HG03520 (cell line): ENCODE measurements around the gene BMPR1A.

Experiments used
- ATAC-seq: cut with Tn5 transposase; IDR thresholded peaks from one replicate; pipeline ENCODE4 v1.9.1; 2021; ENCODE audit warnings: mild to moderate bottlenecking, moderate library complexity; ENCODE audit not compliant: unreplicated experiment

The BMPR1A gene

DNA sequence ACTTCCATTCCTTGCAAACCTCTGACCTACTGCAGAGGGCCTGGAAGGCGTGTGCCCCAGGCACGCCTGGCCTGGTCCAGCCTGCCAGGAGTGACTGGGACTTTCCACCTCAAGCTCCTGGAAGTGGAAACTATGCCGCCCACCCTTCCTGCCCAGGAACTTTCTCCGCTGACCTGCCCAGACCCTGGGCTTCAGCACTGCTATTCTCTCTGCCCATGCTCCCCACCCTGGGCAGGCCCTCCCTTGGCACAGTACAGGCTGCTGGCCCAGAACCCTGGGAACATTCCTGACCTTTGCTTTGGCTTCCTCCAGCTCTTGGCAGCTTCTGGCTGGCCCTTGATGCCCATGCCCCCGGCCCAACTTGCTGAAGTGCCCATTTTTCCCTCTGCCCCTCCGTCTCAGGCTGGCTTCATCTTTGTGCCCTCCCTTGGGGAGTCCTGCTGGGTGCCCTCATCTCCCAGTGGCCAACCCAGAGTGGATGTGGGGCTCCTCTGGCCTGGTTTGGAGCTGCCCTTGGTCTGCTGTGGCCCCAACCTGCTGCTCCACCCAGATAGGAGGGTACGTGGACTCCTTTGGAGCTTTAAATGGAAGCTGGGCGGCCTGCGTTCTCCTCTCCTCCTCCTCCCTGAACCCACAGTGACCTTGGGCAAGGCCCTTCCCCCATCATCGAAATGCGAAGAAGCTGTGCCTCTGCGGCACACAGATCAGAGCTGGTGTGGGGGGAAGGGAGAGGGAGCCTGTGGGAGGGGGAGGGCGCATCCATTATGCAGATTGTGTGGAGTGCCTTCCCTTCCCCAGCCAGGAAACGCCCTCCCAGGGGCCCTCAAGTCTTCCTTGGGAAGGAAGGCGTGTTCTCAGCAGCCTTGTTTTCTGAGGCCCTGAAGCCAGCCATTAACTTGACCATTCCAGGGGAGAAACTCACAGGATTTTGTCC lies 197.6 kb downstream of the BMPR1A start:
- ATAC-seq: no peak

GRCh38 chr10:86954681-86955500 lies 198.5 kb downstream of the BMPR1A start:
- no peak for ATAC-seq

DNA sequence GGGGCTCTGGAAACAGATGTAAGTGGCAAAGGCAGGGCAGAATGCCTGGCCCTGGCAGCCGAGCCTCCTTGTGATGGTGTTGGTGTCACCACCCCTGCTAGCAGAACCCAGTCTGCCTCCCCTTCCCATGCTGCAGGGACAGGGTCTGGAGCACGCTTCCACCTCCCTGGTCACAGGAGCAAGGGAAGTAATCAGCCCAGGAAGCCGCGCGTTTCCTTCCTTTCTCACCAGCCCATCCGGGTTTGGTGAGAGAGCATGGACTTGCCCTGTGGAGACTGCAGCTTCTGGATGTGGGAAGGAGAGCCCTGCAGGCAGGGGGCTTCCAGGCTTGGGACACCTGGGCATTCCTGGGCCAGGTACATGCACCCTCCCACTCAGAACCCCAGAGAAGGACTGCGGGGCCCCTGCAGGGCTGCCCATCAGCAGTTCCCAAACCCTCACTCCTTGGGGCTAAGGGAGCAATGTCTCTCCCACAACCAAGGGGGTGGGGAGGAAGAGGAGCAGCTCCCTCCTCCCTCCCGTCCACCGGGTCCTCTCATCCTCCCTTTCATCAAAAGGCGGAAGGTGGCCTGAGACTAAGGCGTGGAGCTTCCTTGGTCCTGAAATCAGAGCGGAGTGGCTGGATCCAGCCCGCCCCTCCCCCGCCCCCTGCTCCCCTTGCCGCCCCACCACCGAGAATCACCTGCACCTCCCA lies 199.2 kb downstream of the BMPR1A start:
- no peak for ATAC-seq

GRCh38 chr10:86956195-86956847 lies 199.9 kb downstream of the BMPR1A start:
- ATAC-seq: no peak

GRCh38 chr10:86956848-86957448 lies 200.5 kb downstream of the BMPR1A start:
- ATAC-seq: no peak

DNA sequence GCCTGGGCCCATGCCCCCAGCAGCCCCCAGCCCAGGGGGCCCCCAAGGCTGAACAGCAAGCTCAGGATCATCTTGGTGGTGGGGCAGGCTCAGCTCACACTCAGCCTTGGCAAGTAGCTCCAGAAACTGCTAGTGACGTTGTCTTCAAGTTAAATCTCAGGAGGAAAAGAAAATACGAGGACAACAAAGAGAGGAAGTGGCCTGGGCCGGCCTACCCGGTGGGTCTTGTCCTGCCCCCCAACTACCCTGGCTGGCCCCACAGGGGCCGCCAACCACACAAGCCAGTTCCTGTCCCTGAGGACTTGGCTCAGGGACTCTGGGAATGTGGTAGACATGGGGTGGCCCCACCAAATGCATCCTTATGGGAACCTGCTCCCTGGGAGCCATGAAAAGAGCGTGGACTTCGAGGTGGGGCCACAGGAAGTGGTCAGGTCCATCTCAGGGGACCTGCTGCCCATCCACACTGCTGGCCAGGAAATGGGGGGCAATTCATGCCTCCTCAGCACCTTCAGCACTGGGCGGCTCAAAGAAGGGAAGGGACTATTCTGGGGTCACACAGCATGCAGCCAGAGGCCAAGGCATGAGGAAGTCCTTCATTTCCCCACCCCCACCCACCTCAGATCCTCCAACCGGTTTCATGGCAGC lies 201.2 kb downstream of the BMPR1A start, which contains the start of gene MMRN2:
MMRN2 (minus strand) TSS at position 145 of the 645 bp plus-strand sequence; CDS start at position 71, 74 bp downstream.
- no peak for ATAC-seq

DNA sequence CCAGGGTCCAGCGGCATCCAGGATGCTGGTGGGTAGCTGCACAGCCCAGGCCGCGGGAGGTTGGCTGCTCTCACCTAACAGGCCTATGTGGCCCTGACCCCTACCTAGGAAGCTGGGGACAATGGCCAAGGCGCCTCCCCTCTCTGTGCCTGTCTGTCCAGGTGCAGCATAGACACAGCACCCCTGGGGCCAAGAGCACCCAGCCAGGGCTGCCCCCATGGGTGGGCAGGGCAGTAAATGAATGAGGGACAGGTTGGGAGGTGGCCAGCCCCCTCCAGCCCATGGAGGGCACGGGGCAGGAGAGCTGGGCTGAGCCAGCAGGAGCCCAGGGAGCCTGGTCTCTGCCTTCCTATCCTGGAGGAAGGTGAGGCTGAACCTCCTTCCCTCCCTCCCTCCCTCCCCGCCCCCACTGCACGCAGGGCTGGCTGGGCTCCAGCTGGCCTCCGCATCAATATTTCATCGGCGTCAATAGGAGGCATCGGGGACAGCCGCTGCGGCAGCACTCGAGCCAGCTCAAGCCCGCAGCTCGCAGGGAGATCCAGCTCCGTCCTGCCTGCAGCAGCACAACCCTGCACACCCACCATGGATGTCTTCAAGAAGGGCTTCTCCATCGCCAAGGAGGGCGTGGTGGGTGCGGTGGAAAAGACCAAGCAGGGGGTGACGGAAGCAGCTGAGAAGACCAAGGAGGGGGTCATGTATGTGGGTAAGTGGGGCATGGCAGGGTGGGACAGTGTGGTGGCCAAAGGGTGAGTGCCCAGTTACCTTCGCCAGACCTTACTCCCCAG lies 201.9 kb downstream of the BMPR1A start, which contains the start of gene SNCG:
SNCG (plus strand) TSS at position 484 of the 785 bp plus-strand sequence; CDS start at position 583, 99 bp downstream.
- no peak for ATAC-seq

- ATAC-seq: no peak
Measured at GRCh38 chr10:86958901-86959736, 202.7 kb downstream of the BMPR1A start.

- no peak for ATAC-seq
Measured at GRCh38 chr10:86959737-86960002, 203.3 kb downstream of the BMPR1A start.

GRCh38 chr10:86960003-86960862 lies 203.8 kb downstream of the BMPR1A start:
- ATAC-seq: no peak

DNA sequence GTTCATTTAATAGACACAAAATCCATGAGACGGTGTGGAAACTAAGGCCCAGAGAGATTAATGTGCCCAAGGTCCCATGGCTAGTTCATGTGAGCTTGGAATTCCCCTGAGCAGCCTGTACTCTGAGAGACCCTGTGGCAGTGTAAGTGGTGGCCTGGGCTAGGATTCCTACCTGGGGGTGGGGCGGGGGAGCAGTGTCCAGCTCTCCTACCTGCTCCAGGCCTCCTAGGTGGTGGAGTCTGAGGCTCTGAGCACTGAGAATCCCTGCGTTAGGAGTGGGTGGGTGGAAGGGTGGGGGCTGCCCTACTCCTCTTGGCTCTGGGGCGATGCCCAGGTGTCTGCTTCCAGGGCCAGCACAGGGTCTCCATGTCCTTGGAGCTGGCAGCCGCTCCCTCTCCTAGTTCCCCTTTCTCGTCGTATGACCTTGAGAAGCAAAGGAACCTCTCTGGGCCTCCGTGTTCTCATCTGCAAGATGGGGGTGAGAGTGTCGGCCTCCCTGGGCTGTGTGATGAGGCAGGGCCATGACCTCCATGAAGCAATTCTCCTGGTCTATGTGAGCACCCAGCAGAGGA lies 204.5 kb downstream of the BMPR1A start:
- no peak for ATAC-seq

DNA sequence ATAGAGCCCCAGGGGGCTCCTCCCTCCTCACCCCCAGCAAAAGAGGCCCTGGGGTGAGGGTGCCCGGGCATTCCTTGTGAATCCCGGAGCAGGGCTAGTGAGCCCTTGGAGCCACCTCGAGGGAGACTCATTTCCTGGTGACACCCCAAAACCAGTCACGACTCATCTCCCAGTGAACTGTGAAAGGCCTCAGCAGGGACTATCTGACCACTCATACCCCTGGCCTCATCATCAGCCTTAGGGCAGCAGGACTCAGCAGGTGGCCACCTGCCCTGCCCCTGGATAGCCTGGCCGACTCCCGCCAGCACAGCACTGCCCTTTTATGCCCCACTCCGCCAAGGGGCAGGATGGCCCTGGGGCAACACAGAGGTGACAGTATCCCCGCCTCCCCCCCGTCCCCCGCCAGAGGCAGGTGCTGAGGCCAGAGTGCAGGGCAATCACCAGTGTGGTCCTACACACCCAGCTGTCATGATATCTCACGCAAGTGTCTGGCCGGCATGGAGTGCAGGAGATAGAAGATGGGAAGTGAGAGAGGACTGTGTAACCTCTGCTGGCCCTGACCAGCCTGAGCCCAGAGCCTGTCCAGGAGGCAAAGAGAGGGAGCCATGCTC lies 205.2 kb downstream of the BMPR1A start:
- no peak for ATAC-seq

- ATAC-seq: no peak
Measured at GRCh38 chr10:86962136-86962980, 205.9 kb downstream of the BMPR1A start.

DNA sequence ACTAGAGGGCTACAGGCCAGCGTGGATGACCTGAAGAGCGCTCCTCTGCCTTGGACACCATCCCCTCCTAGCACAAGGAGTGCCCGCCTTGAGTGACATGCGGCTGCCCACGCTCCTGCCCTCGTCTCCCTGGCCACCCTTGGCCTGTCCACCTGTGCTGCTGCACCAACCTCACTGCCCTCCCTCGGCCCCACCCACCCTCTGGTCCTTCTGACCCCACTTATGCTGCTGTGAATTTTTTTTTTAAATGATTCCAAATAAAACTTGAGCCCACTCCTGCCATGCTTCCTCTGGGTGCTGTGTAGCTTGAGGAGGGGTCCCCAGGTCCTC lies 206.5 kb downstream of the BMPR1A start:
- ATAC-seq: no peak

DNA sequence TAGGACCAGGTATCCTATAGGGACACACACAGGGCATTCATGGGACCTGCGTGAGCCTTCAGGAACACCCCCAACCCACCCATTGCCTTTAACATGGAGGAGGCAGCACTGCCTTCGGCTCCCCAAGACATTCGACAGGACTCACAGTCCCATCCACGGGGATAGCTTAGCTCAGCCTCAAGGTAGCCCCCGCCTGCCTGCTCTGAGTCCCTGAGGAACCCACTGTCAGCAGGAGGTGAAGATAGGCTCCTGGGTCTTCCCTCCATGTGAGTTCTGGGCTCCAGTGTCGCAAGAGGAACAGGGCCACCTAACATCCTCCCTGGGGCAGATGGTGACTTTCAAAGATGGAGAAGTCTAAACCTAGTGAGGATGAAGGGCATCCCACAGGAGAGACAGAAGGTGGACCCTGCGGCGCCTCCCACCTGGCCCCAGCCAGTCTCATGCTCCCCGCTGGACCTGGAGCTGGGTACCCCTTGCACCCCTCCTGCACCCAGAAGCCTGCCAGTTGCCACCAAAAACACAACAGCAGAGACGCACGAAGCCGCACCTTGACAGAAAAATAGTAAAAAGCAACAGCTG lies 207.0 kb downstream of the BMPR1A start:
- ATAC-seq: no peak
